Superior temporal gyrus (tissue), 1 donor: ENCODE results near the gene CHCHD5.
"Not testable (repeated sequence)": the region's sequence is repeated elsewhere in the genome, so short reads cannot be mapped to it uniquely, and the experiment has no call there.

ENCODE experiments used
- DNase-seq: peaks from one replicate; pipeline ENCODE4 v3.0.0-alpha.2; 2016; ENCODE audit errors: extremely low spot score

CHCHD5 gene

GRCh38 chr2:112585873-112586464, 1.6 kb downstream of the CHCHD5 start:
- no peak for DNase-seq

DNA sequence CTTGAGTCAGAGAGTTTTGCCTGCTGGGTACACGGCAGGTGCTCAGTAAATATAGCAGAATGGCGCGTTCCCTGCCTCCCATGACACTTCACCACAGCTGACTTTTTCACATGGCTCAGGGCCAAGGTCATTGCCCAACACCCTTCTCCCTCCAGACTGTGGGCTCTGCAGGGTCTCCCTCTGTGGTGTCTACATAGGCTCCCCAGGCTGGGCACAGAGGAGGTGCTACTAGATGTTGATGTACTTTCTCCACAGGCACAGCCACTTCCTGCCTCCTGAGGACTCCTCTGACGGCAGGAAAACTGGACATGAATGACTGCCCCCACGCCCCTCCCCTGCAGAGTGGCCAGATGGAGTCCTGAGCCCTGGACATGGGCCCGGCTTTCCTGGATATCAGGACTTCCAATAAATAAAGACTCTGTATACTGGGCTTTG, 4.2 kb downstream of the CHCHD5 start:
- no peak for DNase-seq

GRCh38 chr2:112591413-112591812, 7.0 kb downstream of the CHCHD5 start:
- DNase-seq: no peak

GRCh38 chr2:112593736-112594135, 9.3 kb downstream of the CHCHD5 start:
- no peak for DNase-seq

GRCh38 chr2:112597537-112598322, 13.3 kb downstream of the CHCHD5 start:
- DNase-seq: no peak

DNA sequence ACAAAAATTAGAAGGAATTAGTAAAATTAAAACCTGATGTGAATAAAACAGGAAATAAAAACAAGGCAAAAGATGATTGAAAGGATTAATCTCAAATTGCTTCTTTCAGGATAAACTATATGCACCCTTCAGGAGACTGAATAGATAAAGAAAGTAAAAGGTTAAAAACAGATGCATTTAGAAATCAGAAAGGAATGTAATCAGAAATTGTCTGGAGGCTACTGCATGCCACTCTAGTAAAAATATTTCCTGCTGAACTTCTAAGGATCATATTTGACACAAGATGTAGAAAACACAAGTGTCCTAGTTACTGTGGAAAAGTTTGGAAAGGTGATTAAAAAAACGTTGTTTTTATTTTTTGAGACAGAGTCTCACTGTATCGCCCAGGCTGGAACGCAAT, 16.2 kb downstream of the CHCHD5 start:
- DNase-seq: no peak

DNA sequence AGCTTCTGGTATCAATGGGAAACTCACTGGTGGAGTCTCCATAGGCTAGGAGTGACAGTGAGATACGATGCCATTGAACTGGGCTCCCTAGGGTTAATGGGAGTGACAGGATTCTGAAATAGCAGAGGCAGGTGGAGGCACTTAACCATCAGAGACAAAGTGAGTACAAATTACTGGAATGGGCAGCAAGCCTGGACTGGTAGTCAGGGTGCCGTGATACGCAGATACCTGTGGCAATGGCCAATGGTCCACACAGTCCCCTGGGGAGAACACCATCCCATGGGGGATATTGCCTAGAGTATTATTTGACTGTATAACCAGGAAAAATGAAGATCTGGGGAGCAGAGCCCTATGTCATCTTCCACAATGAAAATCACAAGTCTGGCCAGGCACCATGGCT, 17.3 kb downstream of the CHCHD5 start:
- no peak for DNase-seq

GRCh38 chr2:112602917-112603316, 18.5 kb downstream of the CHCHD5 start:
- DNase-seq: no peak

DNA sequence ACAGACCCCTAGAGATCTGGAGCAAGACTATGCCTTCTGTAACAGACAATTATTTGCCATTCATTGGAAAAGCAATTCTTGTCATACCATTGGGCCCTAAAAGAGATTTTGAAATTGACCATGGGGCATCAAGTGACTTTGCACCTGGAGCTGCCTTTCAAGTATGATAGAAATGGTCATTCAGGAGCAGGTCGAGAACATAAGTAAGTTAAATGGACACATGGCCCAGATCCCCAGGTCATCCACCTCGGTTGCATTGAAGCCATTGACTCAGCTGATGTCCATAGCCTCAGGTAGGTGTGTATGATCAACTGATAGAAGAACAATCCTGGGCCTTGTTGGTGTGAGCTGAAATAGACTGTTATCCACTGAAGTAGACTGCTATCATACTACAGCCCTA, 19.3 kb downstream of the CHCHD5 start:
- no peak for DNase-seq

GRCh38 chr2:112604952-112605351, 20.5 kb downstream of the CHCHD5 start:
- DNase-seq: no peak

GRCh38 chr2:112605926-112606325, 21.5 kb downstream of the CHCHD5 start:
- no peak for DNase-seq

GRCh38 chr2:112606547-112606946, 22.1 kb downstream of the CHCHD5 start:
- no peak for DNase-seq

DNA sequence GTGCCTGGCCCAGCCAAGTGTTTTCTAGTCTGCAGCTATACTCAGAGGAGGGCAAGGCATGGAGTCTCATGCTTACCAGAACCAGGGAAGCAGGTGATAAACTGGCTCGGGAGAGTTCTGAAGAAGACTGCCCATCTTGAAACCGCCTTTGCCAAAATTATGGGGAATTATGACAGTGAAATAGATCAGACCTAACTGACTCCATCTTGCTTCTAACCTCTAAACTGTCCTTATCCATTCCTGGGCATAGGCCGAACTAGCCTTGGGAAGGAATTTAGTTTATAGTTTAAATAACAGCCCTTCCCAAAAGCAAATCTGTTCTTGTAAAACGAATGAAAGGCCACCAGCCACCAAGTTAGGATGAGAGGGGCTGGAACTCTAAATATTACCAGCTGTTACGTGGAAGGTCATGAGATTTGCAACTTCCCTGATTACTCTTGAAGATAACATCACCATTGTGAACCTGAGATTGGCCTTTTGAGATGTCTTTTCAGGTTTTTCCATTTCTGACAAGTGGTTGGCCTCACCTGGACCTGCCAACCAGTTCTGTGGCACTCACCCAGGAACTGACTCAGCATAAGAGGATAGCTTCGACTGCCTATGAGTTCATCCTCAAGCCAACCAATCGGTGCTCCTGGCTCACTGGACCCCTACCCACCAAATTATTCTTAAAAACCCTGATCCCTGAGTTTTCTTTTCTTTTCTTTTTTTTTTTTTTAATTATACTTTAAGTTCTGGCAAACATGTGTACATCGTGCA, 23.4 kb downstream of the CHCHD5 start:
- DNase-seq: no peak

DNA sequence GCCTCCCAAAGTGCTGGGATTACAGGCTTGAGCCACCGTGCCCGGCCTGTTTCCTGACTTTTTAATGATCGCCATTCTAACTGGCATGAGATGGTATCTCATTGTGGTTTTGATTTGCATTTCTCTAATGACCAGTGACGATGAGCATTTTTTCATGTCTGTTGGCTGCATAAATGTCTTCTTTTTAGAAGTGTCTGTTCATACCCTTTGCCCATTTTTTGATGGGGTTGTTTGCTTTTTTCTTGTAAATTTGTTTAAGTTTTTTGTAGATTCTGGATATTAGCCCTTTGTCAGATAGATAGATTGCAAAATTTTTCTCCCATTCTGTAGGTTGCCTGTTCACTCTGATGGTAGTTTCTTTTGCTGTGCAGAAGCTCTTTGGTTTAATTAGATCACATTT, 24.9 kb downstream of the CHCHD5 start:
- DNase-seq: not testable (repeated sequence)

- DNase-seq: not testable (repeated sequence)
These were observed 27.9 kb downstream of the CHCHD5 start for GRCh38 chr2:112612283-112612682.

- DNase-seq: no peak
These were observed 29.9 kb downstream of the CHCHD5 start for GRCh38 chr2:112614201-112614840.

DNA sequence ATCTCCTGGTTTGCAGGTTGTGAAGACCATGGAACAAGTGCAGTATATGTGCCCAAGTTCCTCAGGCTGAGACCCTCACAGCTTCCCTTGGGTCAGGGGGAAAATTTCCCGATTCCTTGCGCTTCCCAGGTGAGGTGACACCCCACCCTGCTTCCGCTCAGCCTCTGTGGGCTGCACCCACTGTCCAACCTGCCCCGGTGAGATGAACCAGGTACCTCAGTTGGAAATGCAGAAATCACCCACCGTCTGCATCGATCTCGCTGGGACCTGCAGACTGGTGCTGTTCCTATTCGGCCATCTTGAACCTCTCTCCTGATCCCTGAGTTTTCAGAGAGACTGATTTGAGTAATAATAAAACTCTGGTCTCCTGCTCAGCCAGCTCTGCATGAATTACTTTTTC, 30.6 kb downstream of the CHCHD5 start:
- no peak for DNase-seq

GRCh38 chr2:112615798-112616197, 31.4 kb downstream of the CHCHD5 start:
- DNase-seq: not testable (repeated sequence)

GRCh38 chr2:112618383-112618782, 34.0 kb downstream of the CHCHD5 start:
- DNase-seq: no peak

DNA sequence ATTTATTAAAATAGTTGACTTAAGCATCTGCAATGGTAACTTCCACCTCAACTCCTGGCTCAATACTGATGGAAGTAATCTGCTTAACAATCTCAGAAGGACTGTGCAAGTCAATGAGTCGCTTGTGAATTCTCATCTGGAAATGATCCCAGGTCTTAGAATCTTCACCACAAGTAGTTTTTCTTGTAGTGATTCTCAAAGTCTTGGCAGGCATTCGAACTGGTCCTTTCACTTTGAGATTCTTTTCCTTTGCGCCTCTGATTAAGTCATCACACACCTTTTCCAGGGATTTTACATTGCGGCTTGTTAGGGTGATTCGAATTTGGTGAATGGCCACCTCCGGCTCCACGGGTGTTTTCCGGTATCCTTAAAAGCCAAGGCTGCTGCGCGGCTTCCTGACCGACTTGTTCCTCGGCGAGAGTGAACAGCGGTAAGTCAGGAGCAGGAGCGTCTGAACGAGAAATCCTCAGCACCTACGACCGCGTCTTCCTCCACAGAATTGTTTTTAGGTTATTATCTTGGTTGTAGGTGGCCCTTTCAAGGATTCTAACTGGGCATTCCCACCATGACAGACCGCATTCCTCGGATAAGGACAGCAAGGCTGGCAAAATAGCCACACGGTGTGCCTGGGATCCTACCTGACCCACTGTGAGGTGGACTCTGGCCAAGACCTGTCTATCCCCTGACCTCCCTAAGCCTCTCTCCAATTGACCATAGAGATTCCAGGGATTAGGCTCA, 37.5 kb downstream of the CHCHD5 start:
- DNase-seq: no peak

DNA sequence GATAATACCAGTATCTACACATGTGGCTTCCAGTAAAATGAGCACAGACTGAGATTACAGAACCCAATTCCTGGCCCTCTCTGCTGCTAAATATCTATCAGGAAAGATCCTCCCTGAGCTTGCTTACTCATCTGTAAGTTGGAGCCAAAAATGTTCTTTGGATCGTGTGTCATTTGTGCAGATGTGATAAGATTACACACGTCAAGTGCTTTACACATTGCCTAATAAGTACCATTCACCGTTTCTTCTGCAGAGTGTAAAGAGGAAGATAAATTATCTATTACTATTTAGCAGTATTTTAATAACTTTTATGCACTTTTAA, 38.1 kb downstream of the CHCHD5 start:
- no peak for DNase-seq
